ENCODE results near the gene SALL4. TPM values are rescaled to one million over a fixed set of nuclear protein-coding genes. Genes with fewer than 3 reads are reported as not detected.

SALL4 gene
- total RNA-seq, 1 experiment from 2014 or later: 279 TPM

DNA sequence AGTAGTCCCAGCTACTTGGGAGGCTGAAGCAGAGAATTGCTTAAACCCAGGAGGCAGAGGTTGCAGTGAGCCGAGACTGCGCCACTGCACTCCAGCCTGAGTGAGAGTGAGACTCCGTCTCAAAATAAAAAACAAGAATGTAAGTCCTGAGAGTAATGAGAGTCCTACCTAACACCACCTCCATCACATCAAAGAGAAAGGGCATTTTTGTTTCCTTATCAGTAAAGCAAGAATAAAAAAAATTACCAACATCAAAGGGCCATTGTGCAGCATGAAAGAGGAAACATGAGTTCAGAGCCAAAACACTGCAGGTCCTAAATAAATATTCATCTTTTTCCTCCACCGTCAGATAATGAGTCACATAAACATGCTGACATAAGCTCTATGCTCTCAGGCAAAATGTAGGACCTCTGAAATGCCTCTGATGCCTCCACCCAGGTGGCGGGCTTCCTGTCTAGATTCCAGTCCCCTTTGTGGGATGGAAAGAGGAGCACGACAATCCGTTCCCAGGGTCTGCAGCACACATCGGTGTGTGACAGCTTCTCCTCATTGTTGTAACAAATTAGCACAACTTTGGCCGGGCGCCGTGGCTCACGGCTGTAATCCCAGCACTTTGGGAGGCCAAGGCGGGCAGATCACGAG, 41.3 kb downstream of the SALL4 start:
- no peak overlapping the region for H4K8ac ChIP-seq (replicated peaks; ENCODE audit: insufficient read length, low read depth, low read length)
- H3K18ac ChIP-seq (ENCODE audit: insufficient read length, low read depth, low read length): no peak overlapping the region
- no peak overlapping the region for H3K14ac ChIP-seq (ENCODE audit: insufficient read depth, low read length)
- no peak overlapping the region for H3T11ph ChIP-seq (ENCODE audit: low read length)
- H3K4me1 ChIP-seq (ENCODE audit: insufficient read depth, low read length): no peaks in the 10 kb centered on the region
- Mint-ChIP-seq H3K36me3 (ENCODE audit: insufficient read depth in 1 of 3, low read depth in 3 of 3) (peaks cover 2 to 17% (median 9%) of the 10 kb centered on the region in 3 experiments), H3K4me1 (peaks cover 12 to 13% of the 10 kb centered on the region in 2 experiments), H3K27me3 (ENCODE audit: low read depth) (no peaks in the 10 kb centered on the region; the same call in 1 of the 2 replicates), H3K27ac (peak overlapping the region; percentile 5 to 85 (median 56); a peak in 4 of 7 replicates), H3K9me3 (peaks cover 5% of the 10 kb centered on the region in 2 experiments; a peak in 4 of 5 replicates), H3K4me3 (no peak overlapping the region)
- H3K27ac ChIP-seq (ENCODE audit: insufficient read length, low read depth, low read length): no peak overlapping the region
- no peaks in the 10 kb centered on the region for H3K27me3 ChIP-seq (ENCODE audit: insufficient read depth, low read length)
- H3K4ac ChIP-seq (ENCODE audit: low read depth, low read length): no peak overlapping the region
- no peak overlapping the region for H3K4me2 ChIP-seq (ENCODE audit: insufficient read depth, insufficient read length, low read length)
- H2AK5ac ChIP-seq (ENCODE audit: insufficient read length, low read length): no peak overlapping the region
- no peak overlapping the region for H2BK120ac ChIP-seq (ENCODE audit: low read depth, low read length, poor library complexity, severe bottlenecking)
- H4K20me1 ChIP-seq (ENCODE audit: control insufficient read depth, insufficient read depth, insufficient read length): no peaks in the 10 kb centered on the region
- no peak overlapping the region for H3K56ac ChIP-seq (ENCODE audit: insufficient read length, low read depth, low read length)
- no peak overlapping the region for H3K9ac ChIP-seq (ENCODE audit: extremely low read depth, insufficient read length, low read length)
- H2AFZ ChIP-seq (ENCODE audit: low read length): no peak overlapping the region
- TF ChIP-seq, protein P1, sequence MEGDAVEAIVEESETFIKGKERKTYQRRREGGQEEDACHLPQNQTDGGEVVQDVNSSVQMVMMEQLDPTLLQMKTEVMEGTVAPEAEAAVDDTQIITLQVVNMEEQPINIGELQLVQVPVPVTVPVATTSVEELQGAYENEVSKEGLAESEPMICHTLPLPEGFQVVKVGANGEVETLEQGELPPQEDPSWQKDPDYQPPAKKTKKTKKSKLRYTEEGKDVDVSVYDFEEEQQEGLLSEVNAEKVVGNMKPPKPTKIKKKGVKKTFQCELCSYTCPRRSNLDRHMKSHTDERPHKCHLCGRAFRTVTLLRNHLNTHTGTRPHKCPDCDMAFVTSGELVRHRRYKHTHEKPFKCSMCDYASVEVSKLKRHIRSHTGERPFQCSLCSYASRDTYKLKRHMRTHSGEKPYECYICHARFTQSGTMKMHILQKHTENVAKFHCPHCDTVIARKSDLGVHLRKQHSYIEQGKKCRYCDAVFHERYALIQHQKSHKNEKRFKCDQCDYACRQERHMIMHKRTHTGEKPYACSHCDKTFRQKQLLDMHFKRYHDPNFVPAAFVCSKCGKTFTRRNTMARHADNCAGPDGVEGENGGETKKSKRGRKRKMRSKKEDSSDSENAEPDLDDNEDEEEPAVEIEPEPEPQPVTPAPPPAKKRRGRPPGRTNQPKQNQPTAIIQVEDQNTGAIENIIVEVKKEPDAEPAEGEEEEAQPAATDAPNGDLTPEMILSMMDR (conservative IDR thresholded peaks at IDR 0.05): no peak
- H3K79me1 ChIP-seq (ENCODE audit: insufficient read depth, low read depth, low read length, poor library complexity, severe bottlenecking): no peaks in the 10 kb centered on the region
- H3K9me3 ChIP-seq (ENCODE audit: control insufficient read depth, low read depth, low read length): no peaks in the 10 kb centered on the region
- H4K5ac ChIP-seq (ENCODE audit: insufficient read length, low read depth, low read length): no peak overlapping the region
- WGBS (ENCODE audit: extremely low coverage, insufficient read length, low lambda C conversion rate): no CpG with 5 or more reads among the region's 14 CpGs
- no peak overlapping the region for H2BK5ac ChIP-seq (ENCODE audit: insufficient read length, low read length)
- no peaks in the 10 kb centered on the region for H3K79me2 ChIP-seq (ENCODE audit: insufficient read depth, low read length)
- peak; percentile 51 for DNase-seq
- H3K23me2 ChIP-seq (ENCODE audit: insufficient read length, low read depth, low read length, poor library complexity, severe bottlenecking): no peaks in the 10 kb centered on the region
- H3K23ac ChIP-seq (ENCODE audit: insufficient read length, low read depth, low read length): no peak overlapping the region
- H2BK15ac ChIP-seq (ENCODE audit: low read depth, low read length): no peak overlapping the region
- no peak overlapping the region for H2BK12ac ChIP-seq (ENCODE audit: insufficient read length, low read depth, low read length)
- no peak overlapping the region for H4K91ac ChIP-seq (ENCODE audit: insufficient read length, low read depth, low read length)
- no peak overlapping the region for H2BK20ac ChIP-seq (ENCODE audit: low read depth, low read length, poor library complexity, severe bottlenecking)
